ENCODE results near the gene LNPEP. TPM values are rescaled to one million over a fixed set of nuclear protein-coding genes. Genes with fewer than 3 reads are reported as not detected.

LNPEP gene
- total RNA-seq, 1 donor from 2014 or later, result 13.2 TPM

DNA sequence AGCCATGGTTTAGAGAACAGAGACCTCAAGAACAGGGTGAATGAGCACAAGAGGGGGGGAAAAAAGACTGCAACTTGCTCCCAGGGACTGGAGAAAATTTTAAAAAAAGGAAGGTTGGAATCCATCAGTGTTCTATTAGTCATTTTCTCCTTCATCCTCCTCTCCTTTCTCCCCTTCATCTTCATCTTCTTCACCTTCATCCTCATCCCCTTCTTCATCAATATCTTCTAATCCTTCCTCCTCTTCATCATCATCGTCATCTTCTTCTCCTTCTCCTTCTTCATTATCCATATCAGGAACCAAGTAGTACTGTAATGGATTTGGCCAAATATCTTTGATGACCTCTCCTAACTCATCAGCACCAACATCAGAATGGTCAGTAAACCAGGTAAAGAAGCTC lies 120.4 kb downstream of the LNPEP start:
- Mint-ChIP-seq H3K36me3 (ENCODE audit: low read depth, unreplicated experiment) (no peaks in the 10 kb centered on the region), H3K27me3 (ENCODE audit: unreplicated experiment) (no peaks in the 10 kb centered on the region), H3K4me1 (ENCODE audit: unreplicated experiment) (no peaks in the 10 kb centered on the region), H3K9me3 (ENCODE audit: unreplicated experiment) (no peaks in the 10 kb centered on the region), H3K4me3 (ENCODE audit: unreplicated experiment) (no peak overlapping the region), H3K27ac (ENCODE audit: unreplicated experiment) (no peak overlapping the region)
- TF ChIP-seq, protein P1, sequence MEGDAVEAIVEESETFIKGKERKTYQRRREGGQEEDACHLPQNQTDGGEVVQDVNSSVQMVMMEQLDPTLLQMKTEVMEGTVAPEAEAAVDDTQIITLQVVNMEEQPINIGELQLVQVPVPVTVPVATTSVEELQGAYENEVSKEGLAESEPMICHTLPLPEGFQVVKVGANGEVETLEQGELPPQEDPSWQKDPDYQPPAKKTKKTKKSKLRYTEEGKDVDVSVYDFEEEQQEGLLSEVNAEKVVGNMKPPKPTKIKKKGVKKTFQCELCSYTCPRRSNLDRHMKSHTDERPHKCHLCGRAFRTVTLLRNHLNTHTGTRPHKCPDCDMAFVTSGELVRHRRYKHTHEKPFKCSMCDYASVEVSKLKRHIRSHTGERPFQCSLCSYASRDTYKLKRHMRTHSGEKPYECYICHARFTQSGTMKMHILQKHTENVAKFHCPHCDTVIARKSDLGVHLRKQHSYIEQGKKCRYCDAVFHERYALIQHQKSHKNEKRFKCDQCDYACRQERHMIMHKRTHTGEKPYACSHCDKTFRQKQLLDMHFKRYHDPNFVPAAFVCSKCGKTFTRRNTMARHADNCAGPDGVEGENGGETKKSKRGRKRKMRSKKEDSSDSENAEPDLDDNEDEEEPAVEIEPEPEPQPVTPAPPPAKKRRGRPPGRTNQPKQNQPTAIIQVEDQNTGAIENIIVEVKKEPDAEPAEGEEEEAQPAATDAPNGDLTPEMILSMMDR (IDR thresholded peaks at IDR 0.05; ENCODE audit: unreplicated experiment), result no peak
- DNase-seq (ENCODE audit: low spot score), result no peak

DNA sequence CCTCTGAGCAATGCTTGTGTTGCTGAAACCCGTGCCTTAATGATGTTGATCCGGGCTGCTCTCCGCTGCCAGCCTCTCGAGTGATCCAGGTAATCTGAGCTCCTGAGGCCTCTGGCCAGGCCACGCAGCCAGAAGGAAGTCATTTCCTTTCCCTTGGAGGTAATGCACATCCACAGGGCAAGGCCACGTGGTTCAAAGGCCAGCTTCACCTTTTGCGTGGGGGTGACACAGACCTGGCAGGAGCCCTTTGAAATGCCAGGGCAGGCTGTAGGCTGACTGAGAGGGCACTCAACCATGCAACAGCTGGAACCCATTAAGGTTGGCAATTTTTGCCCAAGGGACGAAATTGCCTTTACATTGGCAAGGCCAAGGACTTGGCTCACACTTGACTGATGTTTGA lies 126.2 kb downstream of the LNPEP start:
- H3K9me3 Mint-ChIP-seq (ENCODE audit: unreplicated experiment), result no peaks in the 10 kb centered on the region

DNA sequence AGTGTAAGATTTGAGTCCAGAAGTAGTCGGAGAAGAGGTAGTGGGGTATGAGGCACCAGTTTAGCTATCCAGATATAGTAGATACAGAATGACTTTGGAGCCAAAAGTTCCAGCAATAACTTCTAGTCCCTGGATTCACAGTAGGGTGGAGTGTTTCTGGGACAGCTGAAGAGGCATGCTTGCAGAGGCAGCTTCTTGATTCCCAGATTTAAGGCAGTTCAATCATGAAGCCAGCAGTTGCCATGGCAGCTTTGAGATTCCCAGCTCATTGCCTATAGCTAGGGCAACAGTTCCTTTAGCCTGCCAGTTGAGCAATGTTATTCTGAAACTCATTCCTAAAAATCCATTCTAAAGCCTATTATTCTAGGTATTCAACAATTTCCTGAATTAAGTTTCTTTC lies 127.4 kb downstream of the LNPEP start:
- Mint-ChIP-seq H3K4me3 (ENCODE audit: unreplicated experiment) (no peak overlapping the region), H3K36me3 (ENCODE audit: low read depth, unreplicated experiment) (no peaks in the 10 kb centered on the region), H3K9me3 (ENCODE audit: unreplicated experiment) (no peaks in the 10 kb centered on the region), H3K4me1 (ENCODE audit: unreplicated experiment) (peaks cover 6% of the 10 kb centered on the region), H3K27me3 (ENCODE audit: unreplicated experiment) (no peaks in the 10 kb centered on the region), H3K27ac (ENCODE audit: unreplicated experiment) (no peak overlapping the region)
- TF ChIP-seq, protein P1 (IDR thresholded peaks at IDR 0.05; ENCODE audit: unreplicated experiment), result no peak
- no peak for DNase-seq (ENCODE audit: low spot score)

More for the DNA sequence above, 126.2 kb downstream of the LNPEP start:
- TF ChIP-seq, protein P1 (IDR thresholded peaks at IDR 0.05; ENCODE audit: unreplicated experiment), result no peak
- peaks cover 6% of the 10 kb centered on the region for H3K4me1 Mint-ChIP-seq (ENCODE audit: unreplicated experiment)
- H3K4me3 Mint-ChIP-seq (ENCODE audit: unreplicated experiment), result no peak overlapping the region
- no peaks in the 10 kb centered on the region for H3K36me3 Mint-ChIP-seq (ENCODE audit: low read depth, unreplicated experiment)
- H3K27me3 Mint-ChIP-seq (ENCODE audit: unreplicated experiment), result no peaks in the 10 kb centered on the region
- H3K27ac Mint-ChIP-seq (ENCODE audit: unreplicated experiment), result no peak overlapping the region
- DNase-seq (ENCODE audit: low spot score), result no peak

DNA sequence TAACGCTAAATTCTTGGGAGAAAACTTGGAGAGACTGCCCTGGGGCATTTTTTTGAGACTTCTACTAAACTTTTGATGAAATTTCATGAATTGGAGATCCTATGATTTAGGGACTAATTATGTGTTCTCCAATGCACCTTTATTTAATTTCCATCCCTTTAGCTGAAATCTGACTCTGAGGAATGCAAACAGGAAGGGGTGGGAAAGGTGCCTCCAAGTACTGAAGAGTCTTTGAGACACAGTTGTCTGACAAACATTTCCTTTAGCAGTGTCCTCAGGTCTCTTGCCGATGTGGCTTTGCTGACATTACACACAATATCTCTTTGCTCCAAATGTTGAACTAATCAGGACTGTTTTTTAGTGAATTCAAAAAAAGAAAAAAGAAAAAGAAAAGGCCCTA lies 129.6 kb downstream of the LNPEP start:
- Mint-ChIP-seq H3K27ac (ENCODE audit: unreplicated experiment) (no peak overlapping the region), H3K4me3 (ENCODE audit: unreplicated experiment) (no peak overlapping the region), H3K4me1 (ENCODE audit: unreplicated experiment) (peaks cover 6% of the 10 kb centered on the region), H3K27me3 (ENCODE audit: unreplicated experiment) (no peaks in the 10 kb centered on the region), H3K36me3 (ENCODE audit: low read depth, unreplicated experiment) (no peaks in the 10 kb centered on the region), H3K9me3 (ENCODE audit: unreplicated experiment) (no peaks in the 10 kb centered on the region)
- TF ChIP-seq, protein P1 (IDR thresholded peaks at IDR 0.05; ENCODE audit: unreplicated experiment), result no peak
- DNase-seq (ENCODE audit: low spot score), result no peak

DNA sequence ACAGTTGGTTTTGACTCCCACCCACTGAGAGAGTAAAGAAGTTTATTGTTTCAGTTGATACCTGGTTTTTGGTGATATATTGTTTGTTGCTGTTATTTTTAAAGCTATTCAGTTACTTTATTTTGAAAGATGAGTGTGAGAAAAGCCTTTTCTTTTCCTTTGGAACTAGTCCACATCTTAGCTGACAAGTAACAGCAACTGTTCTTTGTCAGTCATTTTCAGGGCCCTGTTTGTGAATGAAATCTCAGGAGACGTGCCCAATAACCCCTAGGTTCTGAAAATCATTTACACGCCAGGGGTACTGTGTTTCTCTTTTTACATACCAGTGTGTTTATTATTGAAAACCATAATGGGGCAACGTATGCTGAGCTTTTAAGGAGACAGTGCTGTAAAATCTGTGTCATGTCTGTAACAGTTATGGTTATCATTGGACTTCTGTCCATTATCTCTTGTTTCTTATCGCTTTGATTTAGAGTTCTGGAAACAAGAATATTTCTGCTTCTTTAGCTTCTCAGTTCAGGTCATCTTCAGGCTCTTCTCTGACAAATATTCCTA lies 131.5 kb downstream of the LNPEP start:
- H3K27me3 Mint-ChIP-seq (ENCODE audit: unreplicated experiment), result no peaks in the 10 kb centered on the region
- no peaks in the 10 kb centered on the region for H3K9me3 Mint-ChIP-seq (ENCODE audit: unreplicated experiment)
- peaks cover 6% of the 10 kb centered on the region for H3K4me1 Mint-ChIP-seq (ENCODE audit: unreplicated experiment)
- no peak overlapping the region for H3K4me3 Mint-ChIP-seq (ENCODE audit: unreplicated experiment)
- H3K36me3 Mint-ChIP-seq (ENCODE audit: low read depth, unreplicated experiment), result no peaks in the 10 kb centered on the region
- no peak for DNase-seq (ENCODE audit: low spot score)
- H3K27ac Mint-ChIP-seq (ENCODE audit: unreplicated experiment), result no peak overlapping the region
- TF ChIP-seq, protein P1 (IDR thresholded peaks at IDR 0.05; ENCODE audit: unreplicated experiment), result no peak
